Transverse colon (tissue), 4 donors: ENCODE data around the gene TBC1D19. TPM values are rescaled to one million over a fixed set of nuclear protein-coding genes. Genes with fewer than 3 reads are reported as not detected.

ENCODE experiments used
- DNase-seq: peaks from one replicate; pipeline ENCODE4 v3.0.0-alpha.2; 2019
- H3K27ac ChIP-seq, 4 donors: fragments of 200-600 bp; sonication (generic); 2 replicates each; pipeline ENCODE4 v1.5.1; 2016 to 2018; ENCODE audit warnings: inconsistent platforms in 4 of 4
- H3K27me3 ChIP-seq: fragments of 200-600 bp; sonication (generic); 2 replicates; pipeline ENCODE4 v1.5.1; 2017; ENCODE audit warnings: inconsistent platforms
- H3K36me3 ChIP-seq, 4 donors: fragments of 200-600 bp; sonication (generic); 2 replicates each; pipeline ENCODE4 v1.5.1; 2017 to 2019; ENCODE audit warnings: inconsistent platforms in 4 of 4
- H3K4me1 ChIP-seq, 4 donors: fragments of 200-600 bp; sonication (generic); 2 replicates each; pipeline ENCODE4 v1.5.1; 2017 to 2020; ENCODE audit warnings: inconsistent platforms in 4 of 4
- H3K4me3 ChIP-seq, 4 donors: fragments of 200-600 bp; sonication (generic); 1 replicate in 1 of 4; 2 replicates in 3 of 4; pipeline versions ENCODE4 v1.5.1 to v1.6.1; 2017 to 2019; ENCODE audit warnings: inconsistent platforms in 4 of 4
- H3K9me3 ChIP-seq, 2 donors: fragments of 200-600 bp; sonication (generic); 2 replicates each; pipeline ENCODE4 v1.5.1; 2017 to 2019; ENCODE audit warnings: inconsistent platforms in 2 of 2
- CTCF ChIP-seq, 5 experiments: fragments of 200-600 bp in 3 of 5; fragments of 450-650 bp in 2 of 5; sonication (generic) in 3 of 5; IDR thresholded peaks; 1 replicate in 2 of 5; 2 replicates in 3 of 5; pipeline ENCODE4 v1.5.1; 2016 to 2017; ENCODE audit warnings: antibody characterized with exemption in 5 of 5, inconsistent platforms in 3 of 5, mild to moderate bottlenecking in 2 of 5, moderate library complexity in 1 of 5
- EP300 ChIP-seq: sonication (generic); formaldehyde crosslinking; IDR thresholded peaks from one replicate; pipeline ENCODE4 v1.6.1; 2017; ENCODE audit warnings: antibody characterized with exemption, low read depth
- POLR2A ChIP-seq: fragments of 450-650 bp; IDR thresholded peaks from one replicate; pipeline ENCODE4 v1.6.1; 2016; ENCODE audit warnings: antibody characterized with exemption, mild to moderate bottlenecking, moderate library complexity
- POLR2AphosphoS5 ChIP-seq, 3 donors: sonication (generic); formaldehyde crosslinking; IDR thresholded peaks; one replicate each; pipeline ENCODE4 v1.6.1; 2016; ENCODE audit warnings: antibody characterized with exemption in 3 of 3
- WGBS, 2 donors: methylation state at CpG; one replicate each; pipeline ENCODE4 v1.1.5; 2018; ENCODE audit warnings: low coverage in 1 of 2; 5-methylcytosine and 5-hydroxymethylcytosine counted together
- in situ Hi-C, 4 donors: fragments of 200-750 bp; cut with MboI; loops; one replicate each; pipeline versions ENCODE4 v1.15.0 to v1.15.1; 2017; ENCODE audit warnings: low sequenced_read_pairs in 3 of 4, low pct_ligation_motif_present in 1 of 4, low pct_unique_long_range_greater_than_20kb in 1 of 4
- intact Hi-C: fragments of 100-400 bp; cut with DNase I; formaldehyde crosslinking; loops from one replicate; pipeline ENCODE4 v1.15.1; 2023; ENCODE audit warnings: low total_unique reads
- total RNA-seq, 4 donors: library from RNA; depleted of rRNA; stranded (reverse); fragments of >200 nt; gene quantifications; one replicate each; pipeline ENCODE4 v1.1.0, GENCODE V29; 2016

TBC1D19 gene
- total RNA-seq, 4 donors from 2014 or later = 6.3 to 19.1 (median 9.6) TPM

- in situ Hi-C loops = no loop called here
Measured at GRCh38 chr4:26721685-26722084, 137.8 kb downstream of the TBC1D19 start.

GRCh38 chr4:26723216-26723615 is 139.3 kb downstream of the TBC1D19 start:
- Histone ChIP-seq H3K27ac (no peak overlapping the region), H3K36me3 (no peaks in the 10 kb centered on the region), H3K4me3 (no peak overlapping the region), H3K9me3 (no peaks in the 10 kb centered on the region), H3K27me3 (no peaks in the 10 kb centered on the region), H3K4me1 (no peaks in the 10 kb centered on the region)
- 83 to 94% methylated on average over 1 of the region's 1 CpG for WGBS, 2 donors
- in situ Hi-C loops (no loop called here), intact Hi-C loops (no loop called here)
- no peak for DNase-seq
- TF ChIP-seq CTCF (IDR thresholded peaks at IDR 0.05) = no peak
- no peak for TF ChIP-seq POLR2AphosphoS5 (IDR thresholded peaks at IDR 0.05)

More at GRCh38 chr4:26721685-26722084, 137.8 kb downstream of the TBC1D19 start:
- WGBS, 2 donors = 84 to 100% methylated on average over 1 of the region's 1 CpG
- Histone ChIP-seq H3K27me3 (no peaks in the 10 kb centered on the region), H3K27ac (no peak overlapping the region), H3K4me1 (no peaks in the 10 kb centered on the region), H3K36me3 (no peaks in the 10 kb centered on the region), H3K9me3 (no peaks in the 10 kb centered on the region), H3K4me3 (no peak overlapping the region)
- no peak for DNase-seq
- TF ChIP-seq CTCF (IDR thresholded peaks at IDR 0.05) = no peak
- no peak for TF ChIP-seq EP300
- TF ChIP-seq POLR2AphosphoS5 (IDR thresholded peaks at IDR 0.05) = no peak
- TF ChIP-seq POLR2A = no peak
- intact Hi-C loops = no loop called here

DNA sequence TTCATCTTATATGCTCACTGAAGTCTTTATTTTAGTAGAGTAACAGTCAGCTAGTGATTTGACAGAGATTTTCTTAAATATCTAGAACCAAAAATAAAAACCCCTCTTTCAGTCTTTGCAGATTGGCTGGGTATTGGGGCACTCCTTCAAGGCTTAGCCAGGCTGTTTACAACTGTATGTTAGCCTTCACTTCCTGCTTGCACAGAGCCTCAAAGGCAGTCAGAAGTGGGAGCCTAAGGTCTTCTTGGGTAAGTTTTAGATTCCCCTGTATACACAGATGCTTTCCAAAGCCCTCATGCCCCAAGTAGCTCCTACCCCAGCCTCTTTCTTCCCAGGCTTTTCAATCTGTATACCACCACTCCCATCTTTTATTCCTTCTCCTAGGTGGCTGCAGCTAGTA is 140.7 kb downstream of the TBC1D19 start:
- TF ChIP-seq POLR2A = no peak
- Histone ChIP-seq H3K4me1 (no peaks in the 10 kb centered on the region), H3K27ac (no peak overlapping the region), H3K27me3 (no peaks in the 10 kb centered on the region), H3K4me3 (no peak overlapping the region), H3K36me3 (no peaks in the 10 kb centered on the region), H3K9me3 (no peaks in the 10 kb centered on the region)
- intact Hi-C loops = no loop called here
- DNase-seq = no peak
- in situ Hi-C loops = no loop called here

DNA sequence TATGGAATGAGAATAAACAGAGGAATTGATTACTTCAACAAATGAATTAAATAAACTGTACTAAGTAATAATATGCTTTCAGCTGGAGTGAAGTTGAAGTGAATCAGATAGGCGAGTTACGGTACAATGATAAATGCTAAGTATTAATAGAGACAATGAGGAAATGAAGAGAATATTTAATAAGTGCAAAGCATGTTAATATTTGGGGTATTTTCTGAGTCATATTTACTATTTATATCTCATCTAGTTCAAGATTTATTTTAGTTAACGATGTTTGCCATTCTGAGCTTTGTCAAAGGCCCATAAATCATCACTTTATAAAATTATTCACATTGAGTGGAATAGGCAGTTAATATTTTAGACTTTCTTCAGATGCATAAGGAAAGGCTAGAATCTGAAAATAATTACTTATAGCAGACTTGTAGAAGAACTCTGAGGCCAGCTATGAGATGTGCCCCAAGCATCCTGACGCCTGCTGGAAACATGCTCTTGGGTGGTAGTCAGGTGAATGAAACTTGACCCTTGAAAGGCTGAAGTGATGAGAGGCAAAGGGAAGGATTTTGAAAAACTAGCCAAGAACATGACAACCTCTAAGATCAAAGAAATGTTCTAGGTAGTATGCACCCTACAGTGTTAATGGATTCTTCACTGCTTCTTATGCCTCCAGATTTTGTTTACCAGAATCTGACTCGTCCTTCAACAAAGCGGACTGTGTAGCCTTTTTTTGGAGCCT is 142.9 kb downstream of the TBC1D19 start:
- DNase-seq = no peak
- 77 to 85% methylated on average over 5 to 6 of the region's 6 CpGs for WGBS, 2 donors
- in situ Hi-C loops (no loop called here), intact Hi-C loops (no loop called here)
- H3K4me1 ChIP-seq = no peaks in the 10 kb centered on the region
- TF ChIP-seq CTCF (IDR thresholded peaks at IDR 0.05) = no peak
- no peak for TF ChIP-seq EP300
- TF ChIP-seq POLR2A = no peak
- TF ChIP-seq POLR2AphosphoS5 (IDR thresholded peaks at IDR 0.05) = no peak
- no peaks in the 10 kb centered on the region for H3K9me3 ChIP-seq
- H3K36me3 ChIP-seq = no peaks in the 10 kb centered on the region
- no peak overlapping the region for H3K4me3 ChIP-seq
- no peak overlapping the region for H3K27ac ChIP-seq
- H3K27me3 ChIP-seq = no peaks in the 10 kb centered on the region

DNA sequence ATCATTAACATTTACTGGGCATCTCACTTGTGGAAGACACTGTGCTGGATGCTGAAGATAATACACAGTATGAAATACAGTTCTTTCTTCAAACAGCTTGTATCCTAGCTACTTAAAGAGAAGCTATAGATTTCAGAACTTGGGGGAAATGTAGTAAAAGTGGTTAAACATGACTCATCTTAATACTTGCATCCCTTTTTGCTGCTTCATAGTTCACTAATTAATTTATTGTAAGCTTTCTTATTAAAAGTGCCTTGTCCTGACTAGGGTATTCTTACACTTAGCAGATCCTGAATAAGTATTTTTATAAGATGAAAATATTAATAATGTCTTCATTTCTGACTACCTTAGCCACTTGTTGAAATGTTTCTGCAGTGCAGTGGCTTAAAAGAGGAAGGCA is 144.0 kb downstream of the TBC1D19 start:
- no peak overlapping the region for H3K4me3 ChIP-seq
- intact Hi-C loops = no loop called here
- DNase-seq = no peak

More for the DNA sequence above, 144.0 kb downstream of the TBC1D19 start:
- in situ Hi-C loops = no loop called here
- Histone ChIP-seq H3K9me3 (no peaks in the 10 kb centered on the region), H3K4me1 (no peaks in the 10 kb centered on the region), H3K27ac (no peak overlapping the region), H3K36me3 (no peaks in the 10 kb centered on the region), H3K27me3 (no peaks in the 10 kb centered on the region)
- TF ChIP-seq CTCF (IDR thresholded peaks at IDR 0.05) (no peak), POLR2AphosphoS5 (IDR thresholded peaks at IDR 0.05) (no peak), POLR2A (no peak), EP300 (no peak)
